ENCODE results near the gene EFCC1.

Gene EFCC1

DNA sequence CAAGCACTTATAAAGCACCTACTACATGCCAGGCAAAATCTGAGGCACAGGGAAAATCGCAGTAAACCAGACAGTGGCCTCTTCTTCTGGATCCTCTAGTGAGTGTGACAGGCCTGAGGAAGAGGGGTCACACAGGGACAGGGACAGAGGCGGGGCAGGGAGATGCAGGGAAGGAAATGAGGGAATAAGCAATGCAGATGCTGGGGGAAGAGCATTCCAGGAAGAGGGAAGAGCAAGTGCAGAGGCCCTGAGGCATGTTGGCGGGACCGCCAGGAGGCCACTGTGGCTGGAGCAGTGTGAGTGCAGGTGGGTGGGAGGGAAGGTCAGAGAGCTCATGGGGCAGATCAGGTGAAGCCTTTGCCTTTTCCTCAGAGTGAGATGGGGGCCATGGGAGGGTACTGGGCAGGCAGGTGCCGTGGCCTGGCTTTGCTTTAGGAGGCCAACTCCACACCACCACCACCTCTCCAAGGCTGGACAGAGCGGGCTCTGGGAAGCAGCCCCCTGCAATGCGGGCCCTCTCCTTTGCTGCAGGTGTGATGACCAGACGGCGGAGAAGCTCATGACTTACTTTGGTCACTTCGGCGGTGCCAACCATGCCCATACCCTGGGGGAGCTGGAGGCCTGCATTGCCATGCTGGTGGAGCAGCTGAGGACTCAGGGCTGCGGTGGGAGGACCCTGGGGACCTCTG, 32.7 kb downstream of the EFCC1 start:
- DNase-seq, result no peak

DNA sequence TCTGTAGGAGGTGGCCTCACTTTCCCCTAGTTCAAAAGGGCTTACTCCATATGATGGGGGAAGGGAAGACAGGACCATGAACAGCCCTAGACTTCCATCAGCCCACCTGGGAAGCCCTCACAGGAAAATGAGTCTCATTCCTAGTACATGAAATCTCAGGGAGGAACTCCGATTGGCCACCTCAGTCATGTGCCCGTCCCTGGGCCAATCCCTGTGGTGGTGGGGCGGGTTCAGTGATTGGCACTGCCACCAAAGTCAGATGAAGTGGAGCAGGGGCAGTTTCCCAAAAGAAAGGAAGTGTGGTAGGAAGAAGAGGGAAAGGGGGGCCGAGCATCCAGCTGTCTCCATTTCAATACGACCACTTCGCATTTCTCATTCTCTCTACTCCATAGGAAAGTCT, 33.5 kb downstream of the EFCC1 start:
- no peak for DNase-seq

DNA sequence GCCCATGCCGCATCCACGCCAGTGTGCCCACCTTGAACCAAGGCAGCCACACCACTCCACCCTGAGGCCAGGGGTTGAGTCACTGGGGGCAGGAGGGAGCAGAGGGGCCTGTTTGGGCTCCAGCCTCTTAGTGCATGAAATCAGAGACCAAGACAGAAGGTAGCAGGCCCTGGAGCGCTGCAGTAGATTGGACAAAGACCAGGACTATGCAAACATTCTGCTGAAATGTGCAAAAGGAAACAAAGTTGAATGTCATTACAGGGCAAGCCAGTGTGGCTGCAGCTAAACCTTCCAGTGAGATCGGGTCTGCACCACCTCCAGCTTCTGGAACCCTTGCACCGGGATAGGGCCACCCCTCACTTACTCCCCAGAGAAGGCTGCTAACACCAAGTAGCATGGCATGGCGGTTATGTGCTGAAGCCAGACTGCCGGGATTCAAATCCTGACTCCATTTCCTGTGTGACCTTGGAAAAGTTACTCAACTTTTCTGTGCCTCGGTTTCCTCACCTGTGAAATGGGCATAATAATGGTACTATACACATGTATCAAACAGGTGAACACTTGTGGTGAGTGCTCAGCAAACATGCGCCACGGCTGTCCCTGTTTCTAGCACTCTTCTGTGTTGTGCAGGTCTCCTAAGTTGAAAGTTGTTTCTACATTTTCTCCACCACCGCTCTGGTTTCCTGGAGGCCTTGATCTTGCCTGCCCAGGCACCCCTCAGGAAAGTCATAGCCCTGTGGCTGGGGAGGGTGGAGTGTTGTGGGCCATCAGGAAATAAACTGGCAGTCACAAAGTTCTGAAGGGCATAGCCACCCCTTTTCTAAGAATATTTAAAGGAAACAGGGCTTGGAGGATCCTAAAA, 34.5 kb downstream of the EFCC1 start:
- no peak for DNase-seq

DNA sequence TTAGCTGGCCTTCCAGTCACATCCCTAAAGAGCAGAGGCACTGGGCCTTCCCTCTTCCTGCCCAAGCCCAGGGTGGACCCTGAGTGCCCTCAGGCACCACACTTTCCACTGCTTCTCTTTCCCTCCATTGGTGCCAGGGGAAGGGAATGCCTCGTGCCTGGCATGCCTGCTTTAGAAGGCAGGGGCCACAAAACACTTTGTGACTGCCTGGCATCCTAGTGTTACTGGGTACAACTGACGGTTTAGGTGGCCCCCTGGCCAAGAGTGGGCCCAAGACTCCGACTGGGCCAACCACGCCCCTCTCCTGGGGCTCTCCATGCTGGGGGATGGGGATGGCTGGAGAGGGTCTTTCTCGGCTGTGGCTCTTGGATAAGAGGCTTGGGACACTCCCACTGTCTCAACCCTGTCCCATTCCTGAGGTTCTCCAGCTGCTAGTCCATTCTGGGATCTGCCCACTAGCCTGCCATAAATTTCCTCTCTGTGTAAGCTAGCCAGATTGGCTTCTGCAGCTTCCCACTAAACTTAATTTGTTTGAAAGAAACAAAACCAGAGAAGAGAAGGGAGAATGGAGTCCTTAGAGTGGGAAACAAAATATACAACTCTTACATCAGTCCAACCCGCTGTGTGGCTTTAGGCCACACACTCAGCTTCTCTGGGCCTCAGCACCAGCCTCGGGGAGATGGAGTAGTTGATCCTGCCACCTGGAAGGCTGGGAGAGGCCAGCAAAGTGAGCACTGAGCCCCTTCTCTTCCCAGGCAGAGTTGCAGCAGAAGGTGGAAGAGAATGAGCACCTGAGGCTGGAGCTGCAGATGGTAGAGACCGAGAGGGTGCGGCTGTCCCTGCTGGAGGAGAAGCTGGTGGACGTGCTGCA, 35.4 kb downstream of the EFCC1 start:
- no peak for DNase-seq

DNA sequence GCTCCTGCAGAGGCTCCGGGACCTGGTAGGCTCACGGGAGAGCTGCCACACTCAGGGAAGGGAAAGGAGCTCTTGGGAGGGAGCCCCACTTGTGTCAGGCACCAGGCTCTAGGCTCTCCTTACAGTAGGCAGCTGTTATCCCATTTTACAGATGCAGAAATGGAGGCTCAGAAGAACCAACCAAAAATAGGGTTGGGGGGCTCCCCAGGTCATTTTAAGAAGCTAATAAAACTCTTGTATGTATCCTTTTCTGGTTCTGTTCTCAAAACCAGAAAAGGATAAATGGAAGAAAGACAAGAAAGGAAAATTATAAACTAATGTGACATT, 36.0 kb downstream of the EFCC1 start:
- DNase-seq, result no peak

DNA sequence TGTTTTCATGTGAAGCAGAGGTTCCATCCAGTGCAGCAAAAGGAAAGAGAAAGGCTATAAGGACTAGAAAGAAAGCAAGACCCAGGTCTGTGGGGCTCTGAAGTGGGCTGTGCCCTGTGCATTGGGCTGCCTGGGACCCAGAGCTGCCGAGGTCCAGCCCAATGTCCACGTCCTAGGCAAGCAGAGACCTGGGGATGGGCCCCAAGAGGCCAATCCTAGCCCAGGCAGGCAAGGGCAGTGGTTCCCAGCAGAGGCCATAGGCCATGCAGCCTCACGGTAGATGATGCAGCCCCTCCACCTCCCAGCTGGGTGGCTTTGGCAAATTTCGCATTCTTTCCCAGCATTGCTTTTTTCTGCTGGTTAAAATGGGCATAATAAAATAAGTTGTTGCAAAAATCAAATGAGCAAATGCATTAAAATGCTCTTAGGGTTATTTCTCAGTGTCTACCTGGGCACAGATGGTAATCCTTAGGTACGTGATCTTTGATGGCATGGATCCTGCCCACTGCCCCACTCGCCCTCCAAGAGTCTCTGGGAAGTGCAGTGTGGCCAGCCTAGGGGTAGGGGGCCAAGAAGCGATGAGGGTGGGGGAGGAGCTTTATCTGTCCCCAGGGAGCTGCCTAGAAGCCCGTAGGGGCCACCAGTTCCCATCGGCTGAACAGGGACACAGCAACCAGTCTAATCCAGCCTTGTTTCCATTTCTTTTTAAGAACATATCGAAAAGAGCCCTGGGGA, 37.2 kb downstream of the EFCC1 start:
- no peak for DNase-seq

DNA sequence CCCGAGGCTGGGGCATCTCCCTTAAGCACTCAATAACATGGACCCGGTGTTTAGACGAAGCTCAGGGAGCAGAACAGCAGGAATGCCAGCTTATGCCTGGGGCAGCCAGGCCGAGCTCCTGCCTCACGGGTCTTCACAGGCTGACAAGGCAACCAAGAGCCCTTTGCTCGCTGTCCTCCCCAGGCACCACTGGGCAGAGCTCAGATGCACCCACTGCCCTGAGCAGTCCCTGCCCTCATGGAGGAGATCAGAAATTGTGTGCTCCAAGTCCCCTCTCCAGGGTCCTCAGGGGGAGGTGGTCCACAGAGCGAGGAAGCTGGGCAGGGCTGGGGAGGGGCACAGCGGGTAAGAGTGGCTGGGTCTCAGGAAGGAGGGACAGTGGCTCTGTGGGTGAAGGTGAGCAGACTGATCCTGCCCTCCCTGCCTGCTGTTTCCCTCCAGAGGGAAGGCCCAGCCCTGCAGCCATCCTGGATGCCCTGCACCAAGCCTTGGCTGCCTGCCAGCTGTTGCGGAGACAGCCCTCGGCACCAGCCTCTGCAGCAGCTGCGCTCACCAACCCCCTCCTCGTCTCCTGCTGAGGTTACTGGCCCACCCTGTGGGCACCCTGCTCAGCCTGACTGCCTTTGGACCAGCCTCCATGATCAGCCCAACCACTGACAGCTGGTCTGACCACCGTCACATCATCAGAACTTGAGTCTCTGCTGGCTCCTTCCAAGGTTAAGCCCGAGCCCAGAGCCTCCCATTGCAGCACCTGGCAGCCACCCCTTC, 38.4 kb downstream of the EFCC1 start:
- peak; percentile 44 for DNase-seq

DNA sequence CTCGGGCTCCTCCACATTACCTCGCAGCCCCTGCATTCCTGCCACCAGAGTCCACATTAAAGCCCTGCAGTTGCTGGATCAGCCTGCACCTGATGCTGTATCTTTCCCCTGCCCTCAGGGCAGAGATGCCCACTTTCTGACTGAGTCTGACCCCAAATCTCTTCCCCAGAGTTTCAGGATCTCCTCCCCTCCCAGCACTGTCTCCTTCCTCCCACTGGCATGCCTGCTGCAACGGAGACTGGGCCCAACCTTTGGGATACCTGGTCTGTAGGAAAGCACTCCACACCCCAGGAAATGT, 38.9 kb downstream of the EFCC1 start:
- no peak for DNase-seq

DNA sequence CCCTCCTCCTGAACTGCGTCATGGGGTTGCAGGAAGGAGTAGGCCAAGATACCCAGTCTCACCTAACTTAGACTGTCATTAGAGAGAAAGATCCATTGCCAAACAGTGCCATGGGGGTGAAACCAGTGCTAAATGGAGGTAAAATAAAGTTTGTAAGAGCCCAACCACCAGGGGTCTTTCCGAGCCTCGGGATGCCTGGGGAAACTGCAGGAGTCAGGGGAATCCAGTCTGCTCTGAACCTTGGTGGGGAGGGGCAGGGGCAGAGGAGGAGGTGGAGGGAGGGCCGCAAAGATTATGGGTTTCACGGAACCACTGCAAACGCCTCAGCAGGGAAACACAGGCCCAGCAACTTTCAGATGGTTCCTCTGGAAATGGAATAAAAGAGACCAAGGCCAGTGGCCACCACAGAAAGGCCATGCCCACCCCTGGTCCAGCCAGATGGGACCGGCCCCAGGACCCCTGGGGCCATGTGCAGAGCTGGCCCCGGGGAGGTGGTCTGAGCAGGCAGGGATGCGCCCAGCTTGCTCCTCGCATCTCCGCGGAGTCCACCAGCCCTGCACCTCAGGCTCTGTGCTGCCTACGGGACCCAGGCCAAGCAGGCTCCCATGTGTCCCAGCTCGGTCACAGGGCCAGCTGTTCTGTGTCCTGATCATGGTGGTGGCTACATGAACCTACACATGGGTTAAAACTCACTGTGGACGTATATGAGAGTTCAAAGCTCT, 39.6 kb downstream of the EFCC1 start:
- DNase-seq, result no peak

DNA sequence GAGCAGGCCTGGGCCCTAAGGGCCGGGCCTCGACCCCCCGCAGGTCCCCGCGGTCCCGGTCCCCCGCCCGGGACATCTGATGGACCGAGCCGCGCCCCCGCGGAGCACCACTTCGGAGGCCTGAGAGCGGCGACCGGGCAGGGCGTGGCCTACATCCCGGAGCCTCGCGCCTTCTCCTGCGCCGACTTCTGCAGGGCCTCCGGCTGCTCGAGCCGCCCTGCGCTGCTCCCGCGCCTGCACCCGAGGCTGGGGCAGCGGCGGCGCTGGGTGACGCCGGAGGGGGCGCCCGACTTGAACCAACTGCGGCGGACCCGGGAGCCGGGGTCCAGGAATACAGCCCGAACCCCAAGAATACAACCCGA, 44.6 kb downstream of the EFCC1 start:
- DNase-seq, result peak; percentile 58

DNA sequence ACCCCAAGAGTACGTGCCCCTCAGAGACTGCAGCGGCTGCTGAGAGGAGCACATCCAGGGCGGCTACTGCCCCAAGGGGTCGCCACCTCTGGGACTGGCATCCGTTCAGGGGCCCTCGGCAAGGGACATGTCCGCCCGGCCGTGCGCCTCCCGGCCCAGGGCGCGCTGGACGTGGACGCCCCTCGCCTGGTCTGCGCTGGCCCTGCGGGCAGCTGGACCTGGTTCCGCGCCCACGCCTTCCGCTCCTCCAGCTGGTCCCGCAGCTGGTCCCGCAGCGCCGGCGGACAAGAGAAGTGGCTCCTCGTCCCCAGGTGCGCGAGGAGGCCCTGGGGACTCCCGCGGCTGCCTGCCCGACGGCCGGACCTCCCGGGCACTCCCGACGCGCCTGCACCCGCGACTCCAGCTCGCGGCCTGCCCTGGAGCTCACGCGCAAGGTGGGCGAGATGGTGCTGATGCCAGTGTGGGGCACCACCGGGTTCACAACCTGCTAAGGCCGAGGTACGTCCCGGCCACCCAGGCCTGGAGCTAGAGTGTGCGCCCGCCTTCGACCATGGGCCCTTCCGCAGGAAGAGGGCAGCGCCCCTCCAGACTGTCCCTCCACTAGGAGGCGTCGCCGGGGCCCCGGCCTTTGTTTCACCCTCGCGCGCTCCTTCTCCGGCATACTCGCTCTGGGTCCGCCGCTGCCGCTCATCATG, 45.1 kb downstream of the EFCC1 start:
- DNase-seq, result peak; percentile 14

DNA sequence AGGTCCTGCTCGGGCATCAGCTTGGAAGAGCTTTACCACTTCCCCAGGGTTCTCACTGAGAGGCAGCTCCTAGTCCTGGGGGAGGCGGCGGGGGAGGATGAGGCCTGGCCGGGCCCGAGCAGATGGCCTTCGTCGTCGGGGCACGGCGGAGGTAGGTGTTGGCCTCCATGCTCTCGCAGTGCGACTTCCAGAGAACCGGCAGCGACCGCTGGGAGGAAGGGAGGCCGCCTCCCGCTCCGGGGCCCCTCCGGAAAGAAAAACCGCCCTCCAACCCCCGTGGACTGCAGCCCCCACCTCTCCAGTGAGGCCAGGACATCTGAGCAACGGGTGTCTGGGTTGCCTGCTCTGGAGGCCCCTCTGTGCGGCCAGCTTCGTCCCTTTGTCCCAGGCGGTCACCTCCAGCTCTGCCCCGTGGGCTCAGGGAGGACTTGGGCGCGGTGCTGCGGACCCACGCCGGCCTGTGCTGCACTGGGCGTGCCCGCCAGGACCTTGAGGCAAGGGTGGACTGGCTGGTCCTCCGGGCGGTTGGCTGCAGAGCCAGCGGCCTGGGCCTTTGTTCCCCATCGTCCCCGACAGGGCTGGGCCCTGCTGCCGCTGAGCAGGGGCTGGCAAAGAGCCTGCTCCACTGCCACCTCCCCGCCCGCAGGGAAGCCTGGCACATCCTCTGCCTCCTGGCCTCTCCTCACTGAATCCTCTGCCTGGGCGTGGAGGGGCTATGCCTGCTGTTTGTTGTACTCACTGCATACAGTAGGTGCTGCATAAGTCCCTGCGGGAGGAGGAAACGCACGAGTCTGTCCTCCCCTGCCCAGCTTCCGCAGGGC, 45.8 kb downstream of the EFCC1 start:
- no peak for DNase-seq

DNA sequence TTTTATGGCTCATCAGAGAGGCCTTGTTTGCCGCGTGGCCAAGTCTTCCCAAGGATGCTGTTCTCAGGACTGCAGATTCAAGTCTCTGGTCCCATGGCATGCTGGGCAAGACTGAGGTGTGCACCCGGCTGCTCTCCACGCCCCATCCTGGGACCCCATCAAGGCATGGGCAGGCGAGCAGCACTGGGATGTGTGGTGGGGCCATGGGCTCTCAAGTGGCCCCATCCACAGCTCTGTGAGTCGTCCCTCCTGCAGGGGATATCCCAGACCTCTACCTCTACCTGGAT, 46.4 kb downstream of the EFCC1 start:
- DNase-seq, result no peak

DNA sequence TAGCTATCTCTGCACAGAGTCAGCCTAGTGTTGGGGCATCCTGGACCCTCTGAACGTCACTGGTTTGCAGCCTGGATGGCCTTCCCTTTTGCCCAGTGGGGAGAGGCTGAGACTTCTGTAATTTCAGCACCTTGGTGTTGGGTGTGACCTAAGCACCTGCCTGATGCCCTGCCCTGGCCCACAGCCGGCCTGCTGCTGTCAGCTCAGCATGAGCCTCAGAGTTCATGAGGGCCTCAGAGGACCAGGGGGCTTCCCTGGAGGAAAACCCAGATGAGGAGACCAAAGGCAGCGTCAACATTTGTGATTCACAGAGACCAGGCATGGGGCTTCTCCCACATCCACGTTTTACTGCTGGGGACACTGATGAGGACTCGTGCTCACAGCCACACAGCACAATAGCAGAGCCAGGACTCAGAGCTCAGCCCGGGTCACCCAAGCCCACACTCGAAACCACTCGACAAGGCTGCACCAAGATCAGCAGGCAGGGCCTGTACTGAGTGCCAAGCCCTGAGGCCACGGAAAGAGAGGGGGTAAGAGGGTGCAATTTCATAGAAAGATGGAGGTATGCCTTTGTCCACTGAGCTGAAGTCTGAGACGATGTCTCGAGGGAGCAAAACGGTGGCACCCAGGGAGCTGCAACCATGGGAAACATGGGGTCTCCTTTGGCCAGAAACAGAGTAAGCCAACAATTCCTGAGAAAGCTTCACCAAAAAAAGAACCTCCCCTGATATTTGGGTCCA, 49.6 kb downstream of the EFCC1 start:
- DNase-seq, result no peak

DNA sequence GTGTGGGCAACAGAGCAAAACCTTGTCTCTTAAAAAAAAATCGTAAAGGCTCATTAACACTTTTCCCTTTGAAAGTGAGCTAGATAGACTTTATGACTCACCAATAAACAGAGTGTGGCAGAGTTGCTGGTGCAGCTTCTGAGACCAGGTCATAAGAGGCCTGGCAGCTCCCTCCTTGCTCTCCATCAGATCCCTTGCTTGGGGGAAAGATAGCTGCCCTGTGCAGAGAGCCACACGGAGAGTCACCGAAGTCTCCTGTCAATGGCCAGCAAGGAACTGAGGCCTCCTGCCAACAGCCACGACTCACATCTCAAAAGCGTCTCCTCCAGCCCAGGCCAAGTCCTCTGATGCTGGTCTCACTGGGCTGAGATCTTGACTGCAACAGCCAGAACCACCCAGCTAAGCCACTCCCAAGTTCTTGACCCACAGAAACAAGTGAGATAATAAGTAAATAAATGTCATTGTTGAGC, 50.8 kb downstream of the EFCC1 start:
- no peak for DNase-seq

DNA sequence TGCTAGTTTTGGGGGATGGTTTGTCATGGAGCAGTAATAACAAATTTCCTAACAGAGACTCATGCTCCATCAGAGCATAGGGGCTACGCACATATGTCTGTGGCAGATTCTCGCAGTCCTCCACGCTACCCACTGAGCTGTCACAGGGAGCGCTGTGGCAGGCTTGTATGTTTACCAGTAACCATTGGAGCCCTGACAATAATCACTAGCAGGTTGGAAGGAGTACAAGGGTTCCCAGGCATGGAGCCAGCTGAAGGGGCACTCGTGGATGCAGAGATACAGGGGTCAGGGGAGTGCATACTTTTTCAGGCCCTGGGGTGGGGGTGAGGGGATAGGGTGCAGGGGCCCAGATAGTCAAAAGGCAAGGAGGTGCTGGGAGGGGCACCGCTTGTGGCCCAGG, 51.6 kb downstream of the EFCC1 start:
- DNase-seq, result no peak

DNA sequence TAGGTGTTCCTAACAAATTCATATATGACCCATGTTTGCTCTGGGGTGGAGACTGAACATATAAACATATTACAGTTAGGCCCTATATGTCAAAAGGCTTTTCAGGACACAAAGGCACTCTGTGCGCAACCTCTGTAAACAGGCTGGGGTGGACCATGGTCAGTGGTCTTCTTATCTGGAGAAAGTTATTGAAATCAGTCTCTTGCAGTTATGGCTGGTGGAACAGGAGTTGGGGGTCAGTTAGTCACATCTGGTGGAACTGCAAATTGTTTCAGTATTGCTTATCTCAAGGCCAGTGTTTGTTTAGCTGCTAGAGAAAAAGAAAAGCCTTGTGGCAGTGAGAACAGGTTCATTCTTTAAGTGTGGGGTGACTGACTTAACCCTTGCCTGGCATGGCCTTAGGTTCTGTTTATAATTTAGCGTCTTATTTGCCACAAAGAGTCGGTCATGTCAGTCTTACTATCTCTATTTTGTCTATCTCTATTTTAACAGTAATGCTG, 53.6 kb downstream of the EFCC1 start:
- no peak for DNase-seq

DNA sequence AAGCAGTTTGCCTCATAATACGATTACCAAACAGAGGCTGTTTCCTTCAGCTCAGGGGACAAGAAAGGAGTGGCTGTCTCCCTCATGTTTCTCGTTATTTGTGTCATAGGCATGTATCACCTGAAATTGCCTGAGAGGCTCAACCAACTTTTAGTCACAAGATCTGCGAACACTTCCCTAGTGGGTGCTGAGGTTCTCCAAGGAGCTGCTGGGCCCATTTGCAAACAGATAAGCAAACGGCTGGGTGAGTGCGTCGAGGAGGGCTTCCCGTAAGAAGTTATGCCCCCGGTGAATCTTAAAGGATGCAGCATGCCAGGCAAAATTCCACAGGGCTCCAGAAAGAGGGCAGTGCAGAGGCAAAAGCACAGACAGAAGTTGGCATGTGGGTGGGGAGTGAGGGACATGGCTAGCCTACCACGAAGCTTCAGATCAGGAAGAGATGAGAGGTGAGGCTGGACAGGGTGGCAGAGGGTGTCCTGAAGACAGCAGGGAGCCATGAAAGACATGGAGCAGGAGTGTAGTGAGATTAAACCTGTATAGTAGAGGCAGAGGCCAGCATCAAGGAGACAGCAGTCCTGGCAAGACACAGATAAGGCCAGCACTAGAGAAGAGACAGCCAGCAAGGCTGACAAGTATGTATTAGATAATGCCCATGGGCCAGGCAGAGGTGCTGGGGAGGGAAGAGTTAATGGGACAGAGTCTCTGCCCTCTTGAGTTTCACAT, 55.5 kb downstream of the EFCC1 start:
- DNase-seq, result no peak

DNA sequence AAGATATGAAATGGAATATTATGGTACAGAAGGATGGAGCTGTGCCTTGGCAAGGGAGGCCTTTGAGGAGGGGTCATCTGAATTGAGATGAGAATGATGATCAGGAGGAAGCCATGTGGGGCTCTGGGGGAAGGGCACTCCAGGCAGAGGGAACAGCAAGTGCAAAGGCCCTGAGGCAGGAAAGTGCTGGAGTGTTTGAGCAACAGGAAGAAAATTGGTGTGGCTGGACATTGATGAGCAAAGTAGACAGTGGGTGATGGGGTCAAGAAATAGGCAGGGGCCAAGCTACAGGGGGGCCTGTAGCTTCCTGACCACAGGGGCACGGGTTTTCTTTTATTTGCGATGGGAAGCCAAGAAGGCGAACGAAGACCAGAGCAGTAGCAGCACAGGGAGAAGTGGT, 56.1 kb downstream of the EFCC1 start:
- DNase-seq, result no peak

Data from CD4-positive, alpha-beta T cell treated with Interleukin-17A for 4 hours (primary cell).